ENCODE measurements around the gene ELF2.
"Not testable (repeated sequence)": the region's sequence is repeated elsewhere in the genome, so short reads cannot be mapped to it uniquely, and the experiment has no call there.

ELF2 gene

GRCh38 chr4:139184129-139184528 is 7.1 kb upstream of the ELF2 start:
- DNase-seq (ENCODE audit: low spot score), result no peak

GRCh38 chr4:139177869-139178619 is 1.0 kb upstream of the ELF2 start:
- peak; percentile 92 for DNase-seq (ENCODE audit: low spot score)

- peak; percentile 49 for DNase-seq (ENCODE audit: low spot score)
These were observed 543 bp downstream of the ELF2 start for GRCh38 chr4:139176302-139177048.

- no peak for DNase-seq (ENCODE audit: low spot score)
These were observed 1.2 kb downstream of the ELF2 start for GRCh38 chr4:139175646-139176301.

- DNase-seq (ENCODE audit: low spot score), result peak; percentile 15
These were observed 4.9 kb downstream of the ELF2 start for GRCh38 chr4:139171876-139172691.

- DNase-seq (ENCODE audit: low spot score), result no peak
These were observed 6.1 kb downstream of the ELF2 start for GRCh38 chr4:139170932-139171331.

- DNase-seq (ENCODE audit: low spot score), result no peak
These were observed 9.1 kb downstream of the ELF2 start for GRCh38 chr4:139167774-139168444.

GRCh38 chr4:139164731-139165130 is 12.3 kb downstream of the ELF2 start:
- DNase-seq (ENCODE audit: low spot score), result no peak

- DNase-seq (ENCODE audit: low spot score), result no peak
These were observed 13.2 kb downstream of the ELF2 start for GRCh38 chr4:139163806-139164206.

GRCh38 chr4:139157977-139158376 is 19.0 kb downstream of the ELF2 start:
- DNase-seq (ENCODE audit: low spot score), result not testable (repeated sequence)

GRCh38 chr4:139154952-139155557 is 22.0 kb downstream of the ELF2 start:
- DNase-seq (ENCODE audit: low spot score), result no peak

GRCh38 chr4:139154538-139154937 is 22.5 kb downstream of the ELF2 start:
- no peak for DNase-seq (ENCODE audit: low spot score)

- DNase-seq (ENCODE audit: low spot score), result no peak
These were observed 22.9 kb downstream of the ELF2 start for GRCh38 chr4:139154134-139154421.

- DNase-seq (ENCODE audit: low spot score), result no peak
These were observed 23.4 kb downstream of the ELF2 start for GRCh38 chr4:139153411-139154133.

GRCh38 chr4:139152249-139152648 is 24.8 kb downstream of the ELF2 start:
- no peak for DNase-seq (ENCODE audit: low spot score)

GRCh38 chr4:139146926-139147629 is 29.9 kb downstream of the ELF2 start:
- no peak for DNase-seq (ENCODE audit: low spot score)

- no peak for DNase-seq (ENCODE audit: low spot score)
These were observed 31.5 kb downstream of the ELF2 start for GRCh38 chr4:139145552-139145932.

GRCh38 chr4:139144911-139145551 is 32.0 kb downstream of the ELF2 start:
- no peak for DNase-seq (ENCODE audit: low spot score)

- no peak for DNase-seq (ENCODE audit: low spot score)
These were observed 32.7 kb downstream of the ELF2 start for GRCh38 chr4:139144161-139144859.
